ENCODE results near the gene TMEM163.

DNA sequence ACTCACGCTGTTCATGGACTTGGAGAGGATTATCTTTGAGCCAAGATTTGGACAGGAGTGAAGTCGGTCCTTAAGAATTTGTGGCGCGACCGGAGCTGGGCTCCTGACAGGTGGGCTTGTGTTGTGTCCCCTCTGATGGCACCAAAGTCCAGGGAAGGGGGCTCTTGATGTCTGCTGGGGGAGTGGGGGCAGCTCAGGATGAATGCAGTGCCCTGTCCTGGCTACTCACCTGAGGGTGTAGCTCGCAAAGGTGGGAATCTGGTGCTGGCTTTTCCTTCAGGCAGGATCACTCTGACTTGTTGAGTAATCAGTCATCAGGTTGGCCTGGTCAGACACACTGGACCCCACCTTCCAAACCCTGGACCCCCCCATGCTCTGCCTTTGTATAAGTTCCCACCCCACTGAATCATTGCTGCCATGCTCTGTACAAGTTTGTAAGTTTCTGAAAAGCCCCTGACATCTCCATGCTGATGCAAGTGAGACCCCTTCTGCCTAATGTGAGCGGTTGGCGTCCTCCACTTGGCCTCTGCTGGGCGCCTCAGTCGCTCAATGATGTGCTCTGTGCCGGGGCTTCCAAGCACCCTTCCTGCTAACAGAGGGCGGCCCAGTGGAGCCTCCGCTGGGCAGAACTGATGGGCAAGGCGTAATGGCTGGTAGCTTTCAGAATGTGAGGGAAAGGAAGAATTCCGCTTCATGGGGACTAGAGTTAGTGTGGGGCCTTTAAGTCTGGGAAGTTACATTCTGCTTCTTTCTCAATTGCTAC, 268.9 kb downstream of the TMEM163 start:
- TF ChIP-seq, protein P1, sequence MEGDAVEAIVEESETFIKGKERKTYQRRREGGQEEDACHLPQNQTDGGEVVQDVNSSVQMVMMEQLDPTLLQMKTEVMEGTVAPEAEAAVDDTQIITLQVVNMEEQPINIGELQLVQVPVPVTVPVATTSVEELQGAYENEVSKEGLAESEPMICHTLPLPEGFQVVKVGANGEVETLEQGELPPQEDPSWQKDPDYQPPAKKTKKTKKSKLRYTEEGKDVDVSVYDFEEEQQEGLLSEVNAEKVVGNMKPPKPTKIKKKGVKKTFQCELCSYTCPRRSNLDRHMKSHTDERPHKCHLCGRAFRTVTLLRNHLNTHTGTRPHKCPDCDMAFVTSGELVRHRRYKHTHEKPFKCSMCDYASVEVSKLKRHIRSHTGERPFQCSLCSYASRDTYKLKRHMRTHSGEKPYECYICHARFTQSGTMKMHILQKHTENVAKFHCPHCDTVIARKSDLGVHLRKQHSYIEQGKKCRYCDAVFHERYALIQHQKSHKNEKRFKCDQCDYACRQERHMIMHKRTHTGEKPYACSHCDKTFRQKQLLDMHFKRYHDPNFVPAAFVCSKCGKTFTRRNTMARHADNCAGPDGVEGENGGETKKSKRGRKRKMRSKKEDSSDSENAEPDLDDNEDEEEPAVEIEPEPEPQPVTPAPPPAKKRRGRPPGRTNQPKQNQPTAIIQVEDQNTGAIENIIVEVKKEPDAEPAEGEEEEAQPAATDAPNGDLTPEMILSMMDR (IDR thresholded peaks at IDR 0.05), result no peak
- TF ChIP-seq POLR2A (IDR thresholded peaks at IDR 0.05) (no peak), POLR2AphosphoS5 (IDR thresholded peaks at IDR 0.05) (no peak), EP300 (IDR thresholded peaks at IDR 0.05) (no peak)
